ENCODE measurements around the gene VWA5A. TPM values are rescaled to one million over a fixed set of nuclear protein-coding genes. Genes with fewer than 3 reads are reported as not detected.
A peak's percentile ranks its signal among the peaks of the same experiment; 100 is the strongest.
"Not testable (repeated sequence)": the region's sequence is repeated elsewhere in the genome, so short reads cannot be mapped to it uniquely, and the experiment has no call there.

The VWA5A gene
- total RNA-seq, 1 experiment from 2014 or later = 1.1 TPM

DNA sequence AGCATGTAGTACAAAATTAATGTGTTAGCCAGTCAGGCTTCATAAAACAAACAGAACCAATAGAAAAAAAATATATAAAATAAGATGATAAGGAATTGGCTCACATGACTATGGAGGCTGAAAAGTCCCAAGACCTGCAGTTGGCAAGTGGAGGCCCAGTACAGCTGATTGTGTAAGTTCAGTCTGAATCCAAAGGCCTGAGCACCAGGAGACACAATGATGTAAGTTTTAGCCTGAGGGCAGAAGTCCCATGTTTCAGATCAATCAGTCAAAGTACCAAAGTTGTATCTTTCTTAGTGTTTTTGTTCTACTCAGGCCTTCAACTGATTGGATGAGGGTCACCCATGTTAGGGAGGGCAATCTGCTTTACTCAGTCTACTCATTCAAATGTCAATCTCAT is 53.5 kb downstream of the VWA5A start:
- no peak for DNase-seq (ENCODE audit: low spot score)

DNA sequence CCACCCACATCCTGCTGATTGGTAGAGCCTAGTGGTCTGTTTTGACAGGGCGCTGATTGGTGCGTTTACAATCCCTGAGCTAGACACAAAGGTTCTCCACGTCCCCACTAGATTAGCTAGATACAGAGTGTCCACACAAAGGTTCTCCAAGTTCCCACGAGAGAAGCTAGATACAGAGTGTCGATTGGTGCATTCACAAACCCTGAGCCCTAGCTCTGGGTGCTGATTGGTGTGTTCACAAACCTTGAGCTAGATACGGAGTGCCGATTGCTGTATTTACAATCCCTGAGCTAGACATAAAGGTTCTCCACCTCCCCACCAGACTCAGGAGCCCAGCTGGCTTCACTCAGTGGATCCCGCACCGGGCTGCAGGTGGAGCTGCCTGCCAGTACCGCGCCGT is 55.1 kb downstream of the VWA5A start:
- not testable (repeated sequence) for DNase-seq (ENCODE audit: low spot score)

- DNase-seq (ENCODE audit: low spot score) = no peak
These were observed 55.7 kb downstream of the VWA5A start for GRCh38 chr11:124170801-124171586.

- no peak for DNase-seq (ENCODE audit: low spot score)
These were observed 56.9 kb downstream of the VWA5A start for GRCh38 chr11:124172101-124172500.

- no peak for DNase-seq (ENCODE audit: low spot score)
These were observed 57.3 kb downstream of the VWA5A start for GRCh38 chr11:124172599-124172998.

GRCh38 chr11:124174001-124174583 is 58.8 kb downstream of the VWA5A start:
- peak; percentile 25 for DNase-seq (ENCODE audit: low spot score)

DNA sequence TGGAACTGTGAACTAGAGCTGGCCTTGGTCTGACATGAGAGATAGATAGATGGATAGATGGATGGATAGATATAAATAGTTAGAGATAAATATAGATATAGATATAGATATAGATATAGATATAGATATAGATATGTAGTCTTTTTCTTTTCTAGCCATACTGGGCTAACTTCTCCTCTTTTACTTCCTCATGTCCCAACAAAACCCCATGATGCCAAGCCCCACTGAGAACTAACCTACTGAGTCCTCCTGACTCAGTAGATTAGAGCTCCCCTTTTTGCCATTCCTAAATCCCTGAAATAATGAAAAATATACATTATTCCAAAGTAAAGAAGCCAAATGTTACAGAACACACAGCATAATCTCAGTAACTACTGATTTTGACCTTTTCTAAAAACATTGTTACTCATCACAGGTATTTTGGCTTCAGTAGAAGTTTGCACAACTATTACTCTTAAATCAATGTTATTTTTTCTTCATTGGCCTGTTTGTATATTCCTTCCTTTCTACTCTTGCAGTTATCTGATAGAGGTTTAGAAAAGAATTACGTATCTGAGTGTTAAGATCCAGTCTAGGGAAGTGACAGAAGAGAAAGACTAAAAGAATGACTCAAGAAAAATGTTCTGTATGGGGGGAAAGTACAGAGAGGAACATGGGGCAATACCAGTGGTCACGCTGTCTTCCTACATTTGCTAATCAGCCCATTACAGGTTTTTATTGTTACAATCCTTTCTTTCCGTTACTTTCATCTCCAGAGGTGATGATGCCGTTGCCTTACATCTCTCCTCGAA is 61.9 kb downstream of the VWA5A start:
- no peak for DNase-seq (ENCODE audit: low spot score)

GRCh38 chr11:124179310-124179709 is 64.1 kb downstream of the VWA5A start:
- no peak for DNase-seq (ENCODE audit: low spot score)

GRCh38 chr11:124183068-124183467 is 67.8 kb downstream of the VWA5A start, which contains the start of gene OR10D3:
OR10D3 (plus strand) TSS chr11:124183345; CDS start chr11:124185270, 1,925 bp downstream.
- DNase-seq (ENCODE audit: low spot score) = no peak

GRCh38 chr11:124190298-124191139 is 75.3 kb downstream of the VWA5A start:
- DNase-seq (ENCODE audit: low spot score) = no peak

DNA sequence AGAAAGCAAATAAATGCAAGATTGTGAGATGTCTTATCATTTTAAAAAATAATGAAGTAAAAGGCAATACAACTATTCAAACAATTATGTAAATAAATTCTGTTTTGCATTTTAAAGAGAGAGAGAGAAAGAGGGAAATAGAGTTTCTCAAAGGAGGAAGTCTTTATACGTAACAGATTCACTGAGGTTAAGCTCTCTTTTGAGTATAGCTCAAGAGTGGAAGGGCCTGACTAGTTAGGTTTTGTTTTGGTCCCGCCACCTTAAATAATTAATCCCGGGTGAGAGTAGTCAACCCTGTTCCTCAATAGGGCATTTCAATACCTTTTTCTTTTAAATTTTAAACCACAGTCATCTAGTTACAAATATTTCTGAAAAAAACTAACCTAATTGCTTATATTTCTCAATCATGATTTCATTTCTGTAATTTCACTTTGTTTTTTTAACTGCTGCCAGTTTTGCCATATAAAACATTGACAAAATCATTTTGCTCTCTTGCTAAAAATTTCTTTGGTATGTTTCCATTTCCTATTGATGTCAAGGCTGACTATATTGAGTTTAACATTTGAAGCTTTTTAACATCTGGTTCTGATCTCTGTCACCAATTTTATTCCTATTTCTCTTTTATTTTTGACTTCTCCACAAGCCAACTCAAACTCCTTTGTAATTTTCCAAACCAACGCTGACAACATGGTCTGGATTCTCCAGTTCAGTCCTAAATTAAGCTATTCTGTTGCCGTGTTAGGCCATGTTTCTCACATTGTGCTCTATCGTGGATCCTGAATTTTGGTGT is 78.2 kb downstream of the VWA5A start:
- DNase-seq (ENCODE audit: low spot score) = no peak

DNA sequence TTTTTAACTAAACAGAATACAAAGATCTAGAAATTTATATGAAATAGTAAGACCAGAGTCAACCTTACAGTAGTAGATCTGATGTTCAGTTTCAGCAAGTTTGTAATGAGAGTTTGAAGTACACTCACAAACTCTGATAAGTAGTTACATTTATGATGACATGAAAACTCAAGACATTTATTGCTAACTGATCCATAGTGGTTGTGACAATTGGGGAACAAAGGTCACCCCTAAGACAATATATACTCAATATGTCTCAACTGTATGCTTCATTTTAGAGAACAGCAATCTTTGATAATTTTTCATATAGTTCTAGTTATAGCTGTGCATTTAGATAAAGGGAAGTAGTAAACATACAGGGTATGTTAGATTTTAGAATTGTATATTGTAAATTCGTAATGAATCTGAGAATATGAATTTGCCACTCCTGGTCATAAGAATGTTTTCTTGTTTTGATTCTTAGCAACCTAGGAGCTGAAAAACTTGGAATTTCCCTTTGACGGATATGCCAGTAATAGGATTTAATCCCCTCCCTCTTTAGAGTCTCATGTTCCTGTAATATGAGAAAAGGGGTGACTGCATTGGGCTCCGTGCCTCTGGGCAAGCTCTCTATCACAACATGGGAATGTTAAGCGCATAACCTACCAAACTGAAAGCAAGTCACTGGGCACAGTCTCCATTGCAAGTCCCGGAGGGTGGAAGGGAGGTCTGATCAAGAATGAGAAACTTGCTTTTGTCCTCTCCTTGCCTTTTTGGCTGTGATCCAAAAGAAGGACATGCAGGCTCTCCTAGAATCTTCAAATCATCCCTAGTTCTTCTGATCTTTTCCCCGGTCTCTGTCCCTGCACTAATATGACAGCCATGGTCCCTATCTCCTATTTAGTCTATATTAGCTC is 79.3 kb downstream of the VWA5A start:
- DNase-seq (ENCODE audit: low spot score) = no peak

- DNase-seq (ENCODE audit: low spot score) = peak; percentile 33
These were observed 80.0 kb downstream of the VWA5A start for GRCh38 chr11:124195189-124195734.

Other genes with a start within 250 kb of the VWA5A start
- gene TMEM225, start 229.8 kb upstream of the VWA5A start, total RNA-seq (2014; rRNA removed; shearing (Covaris generic)) = not detected in 2 replicates
- gene OR8D4, start 213.3 kb upstream of the VWA5A start, total RNA-seq (2014; rRNA removed; shearing (Covaris generic)) = not detected in 2 replicates
- not detected in 2 replicates for gene OR4D5, start 175.8 kb upstream of the VWA5A start, total RNA-seq (2014; rRNA removed; shearing (Covaris generic))
- not detected in 2 replicates for gene OR6T1, start 171.6 kb upstream of the VWA5A start, total RNA-seq (2014; rRNA removed; shearing (Covaris generic))
- not detected in 2 replicates for gene OR10S1, start 137.7 kb upstream of the VWA5A start, total RNA-seq (2014; rRNA removed; shearing (Covaris generic))
- not detected in 2 replicates for gene OR10G6, start 120.3 kb upstream of the VWA5A start, total RNA-seq (2014; rRNA removed; shearing (Covaris generic))
- not detected in 2 replicates for gene OR10G4, start 102.5 kb upstream of the VWA5A start, total RNA-seq (2014; rRNA removed; shearing (Covaris generic))
- not detected in 2 replicates for gene OR10G9, start 92.4 kb upstream of the VWA5A start, total RNA-seq (2014; rRNA removed; shearing (Covaris generic))
- gene OR10G8, start 88.7 kb upstream of the VWA5A start, total RNA-seq (2014; rRNA removed; shearing (Covaris generic)) = not detected in 2 replicates
- not detected in 2 replicates for gene OR10G7, start 74.1 kb upstream of the VWA5A start, total RNA-seq (2014; rRNA removed; shearing (Covaris generic))
- gene OR10D3, start 67.9 kb downstream of the VWA5A start, total RNA-seq (2014; rRNA removed; shearing (Covaris generic)) = not detected in 2 replicates
- gene OR8G1, start 125.6 kb downstream of the VWA5A start, total RNA-seq (2014; rRNA removed; shearing (Covaris generic)) = not detected in 2 replicates
- not detected in 2 replicates for gene OR8G5, start 140.9 kb downstream of the VWA5A start, total RNA-seq (2014; rRNA removed; shearing (Covaris generic))
- gene OR8D1, start 198.5 kb downstream of the VWA5A start, total RNA-seq (2014; rRNA removed; shearing (Covaris generic)) = not detected in 2 replicates
- not detected in 2 replicates for gene OR8D2, start 204.7 kb downstream of the VWA5A start, total RNA-seq (2014; rRNA removed; shearing (Covaris generic))

Measured in A172 (cell line).